ENCODE results near the gene PCDHA3.
"Not testable (repeated sequence)": the region's sequence is repeated elsewhere in the genome, so short reads cannot be mapped to it uniquely, and the experiment has no call there.

The PCDHA3 gene

GRCh38 chr5:140821375-140822280, 20.8 kb downstream of the PCDHA3 start, which contains the start of gene PCDHA5:
Gene PCDHA5 (plus strand): TSS chr5:140821613.
- no peak for DNase-seq

DNA sequence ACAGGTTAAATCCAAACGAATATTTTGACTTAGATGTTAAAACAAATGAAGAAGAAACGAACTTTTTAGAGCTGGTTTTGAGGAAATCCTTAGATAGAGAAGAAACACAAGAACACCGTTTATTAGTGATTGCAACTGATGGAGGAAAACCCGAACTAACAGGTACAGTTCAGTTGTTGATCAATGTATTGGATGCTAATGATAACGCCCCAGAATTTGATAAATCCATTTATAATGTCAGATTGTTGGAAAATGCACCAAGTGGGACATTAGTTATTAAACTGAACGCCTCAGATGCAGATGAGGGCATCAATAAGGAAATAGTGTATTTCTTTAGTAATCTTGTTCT, 21.4 kb downstream of the PCDHA3 start:
- no peak for DNase-seq

GRCh38 chr5:140822969-140823368, 22.1 kb downstream of the PCDHA3 start:
- DNase-seq, result not testable (repeated sequence)

- DNase-seq, result no peak
These were observed 22.6 kb downstream of the PCDHA3 start for GRCh38 chr5:140823475-140823874.

DNA sequence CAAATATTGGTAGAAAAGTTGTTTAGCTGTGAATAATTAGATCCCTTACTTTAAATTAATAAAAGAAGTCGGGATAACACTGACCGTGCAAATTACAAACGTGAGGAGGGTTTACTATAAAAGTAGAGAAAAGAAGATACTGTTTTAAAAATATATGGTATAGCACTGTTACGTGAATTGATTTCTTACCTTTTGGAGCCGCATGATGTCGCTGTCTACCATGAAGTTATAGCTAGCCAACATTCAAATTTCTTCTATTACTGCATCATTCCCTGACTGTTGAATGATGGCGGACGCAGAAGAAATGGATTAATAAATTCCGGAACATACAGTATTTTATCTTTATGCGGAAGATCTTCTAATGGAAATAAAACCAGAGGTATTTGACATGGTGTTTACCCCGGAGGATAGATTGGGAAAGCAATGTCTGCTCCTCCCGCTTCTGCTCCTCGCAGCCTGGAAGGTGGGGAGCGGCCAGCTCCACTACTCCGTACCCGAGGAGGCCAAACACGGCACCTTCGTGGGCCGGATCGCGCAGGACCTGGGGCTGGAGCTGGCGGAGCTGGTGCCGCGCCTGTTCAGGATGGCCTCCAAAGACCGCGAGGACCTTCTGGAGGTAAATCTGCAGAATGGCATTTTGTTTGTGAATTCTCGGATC, 27.0 kb downstream of the PCDHA3 start, which contains the start of gene PCDHA6:
Gene PCDHA6 (plus strand): TSS at position 257 of the 658 bp plus-strand sequence. CDS start 132 bp downstream, at position 389.
- no peak for DNase-seq

DNA sequence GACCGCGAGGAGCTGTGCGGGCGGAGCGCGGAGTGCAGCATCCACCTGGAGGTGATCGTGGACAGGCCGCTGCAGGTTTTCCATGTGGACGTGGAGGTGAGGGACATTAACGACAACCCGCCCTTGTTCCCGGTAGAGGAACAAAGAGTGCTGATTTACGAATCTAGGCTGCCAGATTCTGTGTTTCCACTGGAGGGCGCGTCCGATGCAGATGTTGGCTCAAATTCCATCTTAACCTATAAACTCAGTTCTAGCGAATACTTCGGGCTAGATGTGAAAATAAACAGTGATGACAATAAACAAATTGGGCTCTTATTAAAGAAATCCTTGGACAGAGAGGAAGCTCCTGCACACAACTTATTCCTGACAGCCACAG, 27.5 kb downstream of the PCDHA3 start:
- no peak for DNase-seq

DNA sequence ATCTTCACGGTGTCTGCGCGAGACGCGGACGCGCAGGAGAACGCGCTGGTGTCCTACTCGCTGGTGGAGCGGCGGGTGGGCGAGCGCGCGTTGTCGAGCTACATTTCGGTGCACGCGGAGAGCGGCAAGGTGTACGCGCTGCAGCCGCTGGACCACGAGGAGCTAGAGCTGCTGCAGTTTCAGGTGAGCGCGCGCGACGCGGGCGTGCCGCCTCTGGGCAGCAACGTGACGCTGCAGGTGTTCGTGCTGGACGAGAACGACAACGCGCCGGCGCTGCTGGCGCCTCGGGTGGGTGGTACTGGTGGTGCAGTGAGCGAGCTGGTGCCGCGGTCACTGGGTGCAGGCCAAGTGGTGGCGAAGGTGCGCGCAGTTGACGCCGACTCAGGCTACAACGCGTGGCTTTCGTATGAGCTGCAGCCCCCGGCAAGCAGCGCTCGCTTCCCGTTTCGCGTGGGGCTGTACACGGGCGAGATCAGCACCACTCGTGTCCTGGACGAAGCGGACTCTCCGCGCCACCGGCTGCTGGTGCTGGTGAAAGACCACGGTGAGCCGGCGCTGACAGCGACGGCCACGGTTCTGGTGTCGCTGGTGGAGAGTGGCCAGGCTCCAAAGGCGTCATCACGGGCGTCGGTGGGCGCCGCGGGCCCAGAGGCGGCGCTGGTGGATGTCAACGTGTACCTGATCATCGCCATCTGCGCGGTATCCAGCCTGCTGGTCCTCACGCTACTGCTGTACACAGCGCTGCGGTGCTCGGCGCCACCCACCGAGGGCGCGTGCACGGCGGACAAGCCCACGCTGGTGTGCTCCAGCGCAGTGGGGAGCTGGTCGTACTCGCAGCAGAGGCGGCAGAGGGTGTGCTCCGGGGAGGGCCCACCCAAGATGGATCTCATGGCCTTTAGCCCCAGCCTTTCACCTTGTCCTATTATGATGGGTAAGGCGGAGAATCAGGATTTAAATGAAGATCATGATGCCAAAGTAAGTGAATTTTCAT, 28.9 kb downstream of the PCDHA3 start:
- DNase-seq, result not testable (repeated sequence)

GRCh38 chr5:140833993-140834392, 33.1 kb downstream of the PCDHA3 start, which contains the start of gene PCDHA7:
Gene PCDHA7 (plus strand): TSS chr5:140834269. CDS start chr5:140834384, 115 bp downstream.
- DNase-seq, result no peak

- not testable (repeated sequence) for DNase-seq
These were observed 33.7 kb downstream of the PCDHA3 start for GRCh38 chr5:140834439-140835008.

- no peak for DNase-seq
These were observed 35.0 kb downstream of the PCDHA3 start for GRCh38 chr5:140835622-140836510.

DNA sequence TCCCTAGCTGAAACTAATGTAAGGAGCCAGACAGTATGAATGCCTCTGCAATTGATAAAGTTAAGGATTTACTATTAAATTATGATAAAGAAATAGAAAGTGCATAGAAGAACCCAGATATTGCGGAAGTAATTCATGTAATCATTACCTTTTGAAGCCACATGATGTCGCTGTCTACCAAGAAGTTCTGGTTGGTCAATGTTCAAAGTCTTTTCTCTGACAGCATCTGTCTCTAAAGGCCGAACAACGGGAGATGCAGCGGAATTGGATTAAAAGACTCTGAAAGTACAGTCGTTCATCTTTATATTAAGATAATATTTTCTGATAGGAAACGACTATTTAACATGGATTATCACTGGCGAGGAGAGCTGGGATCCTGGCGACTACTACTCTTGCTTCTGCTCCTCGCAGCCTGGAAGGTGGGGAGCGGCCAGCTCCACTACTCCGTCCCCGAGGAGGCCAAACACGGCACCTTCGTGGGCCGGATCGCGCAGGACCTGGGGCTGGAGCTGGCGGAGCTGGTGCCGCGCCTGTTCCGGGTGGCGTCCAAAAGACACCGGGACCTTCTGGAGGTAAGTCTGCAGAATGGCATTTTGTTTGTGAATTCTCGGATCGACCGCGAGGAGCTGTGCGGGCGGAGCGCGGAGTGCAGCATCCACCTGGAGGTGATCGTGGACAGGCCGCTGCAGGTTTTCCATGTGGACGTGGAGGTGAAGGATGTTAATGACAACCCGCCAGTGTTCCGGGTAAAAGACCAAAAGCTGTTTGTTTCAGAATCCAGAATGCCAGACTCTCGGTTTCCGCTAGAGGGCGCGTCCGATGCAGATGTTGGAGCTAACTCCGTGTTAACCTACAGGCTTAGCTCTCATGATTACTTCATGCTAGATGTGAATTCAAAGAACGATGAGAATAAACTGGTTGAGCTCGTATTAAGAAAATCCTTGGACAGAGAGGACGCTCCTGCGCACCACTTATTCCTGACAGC, 40.4 kb downstream of the PCDHA3 start, which contains the start of gene PCDHA8:
Gene PCDHA8 (plus strand): TSS at position 210 of the 985 bp plus-strand sequence. CDS start 135 bp downstream, at position 345.
- DNase-seq, result peak; percentile 4

- no peak for DNase-seq
These were observed 42.2 kb downstream of the PCDHA3 start for GRCh38 chr5:140842798-140843733.

DNA sequence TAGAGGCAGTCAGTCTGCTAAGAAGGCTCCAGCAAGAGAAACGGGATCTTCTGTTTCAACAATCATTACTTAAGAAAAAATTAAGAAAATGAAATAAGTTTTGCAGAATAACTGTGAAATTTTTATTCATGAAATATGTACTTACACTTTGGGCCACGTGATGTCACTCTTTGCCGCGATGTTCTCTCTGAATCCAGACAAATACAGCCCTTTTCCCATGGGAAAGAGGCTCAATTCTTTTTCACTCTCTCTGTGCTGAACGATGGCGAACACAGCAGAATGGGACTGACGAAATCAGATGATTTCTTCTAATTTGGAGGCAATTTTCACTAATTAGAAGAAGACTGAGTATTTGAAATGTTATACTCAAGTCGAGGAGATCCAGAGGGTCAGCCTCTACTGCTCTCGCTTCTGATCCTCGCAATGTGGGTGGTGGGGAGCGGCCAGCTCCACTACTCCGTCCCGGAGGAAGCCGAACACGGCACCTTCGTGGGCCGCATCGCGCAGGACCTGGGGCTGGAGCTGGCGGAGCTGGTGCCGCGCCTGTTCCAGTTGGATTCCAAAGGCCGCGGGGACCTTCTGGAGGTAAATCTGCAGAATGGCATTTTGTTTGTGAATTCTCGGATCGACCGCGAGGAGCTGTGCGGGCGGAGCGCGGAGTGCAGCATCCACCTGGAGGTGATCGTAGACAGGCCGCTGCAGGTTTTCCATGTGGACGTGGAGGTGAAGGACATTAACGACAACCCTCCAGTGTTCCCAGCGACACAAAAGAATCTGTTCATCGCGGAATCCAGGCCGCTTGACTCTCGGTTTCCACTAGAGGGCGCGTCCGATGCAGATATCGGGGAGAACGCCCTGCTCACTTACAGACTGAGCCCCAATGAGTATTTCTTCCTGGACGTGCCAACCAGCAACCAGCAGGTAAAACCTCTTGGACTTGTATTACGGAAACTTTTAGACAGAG, 47.6 kb downstream of the PCDHA3 start, which contains the start of gene PCDHA9:
Gene PCDHA9 (plus strand): TSS at position 244 of the 964 bp plus-strand sequence. CDS start 114 bp downstream, at position 358.
- DNase-seq, result not testable (repeated sequence)

- not testable (repeated sequence) for DNase-seq
These were observed 49.2 kb downstream of the PCDHA3 start for GRCh38 chr5:140849831-140850634.
